SJSA1 (cell line): ENCODE data around the gene PTGIR. TPM values are rescaled to one million over a fixed set of nuclear protein-coding genes. Genes with fewer than 3 reads are reported as not detected.

Source experiments
- DNase-seq, 2 experiments: peaks; one replicate each; pipeline ENCODE4 v3.0.0-alpha.2; 2015 to 2020; ENCODE audit warnings: low spot score in 2 of 2, low read depth in 1 of 2
- H3K27ac ChIP-seq: fragments of 250-450 bp; sonication (Bioruptor Pico); 2 replicates; pipeline ENCODE4 v1.5.1; 2020; ENCODE audit warnings: mild to moderate bottlenecking, moderate library complexity
- H3K27me3 ChIP-seq: fragments of 250-450 bp; sonication (Bioruptor Pico); replicated peaks from 2 replicates; pipeline ENCODE4 v1.5.1; 2020; ENCODE audit warnings: mild to moderate bottlenecking, moderate library complexity
- H3K36me3 ChIP-seq: fragments of 250-450 bp; sonication (Bioruptor Pico); 2 replicates; pipeline ENCODE4 v1.5.1; 2020; ENCODE audit warnings: mild to moderate bottlenecking
- H3K4me1 ChIP-seq: fragments of 250-450 bp; sonication (Bioruptor Pico); replicated peaks from 2 replicates; pipeline ENCODE4 v1.6.1; 2021; ENCODE audit warnings: mild to moderate bottlenecking
- H3K4me3 ChIP-seq: fragments of 250-450 bp; sonication (Bioruptor Pico); 2 replicates; pipeline ENCODE4 v1.5.1; 2020; ENCODE audit warnings: mild to moderate bottlenecking
- H3K9me3 ChIP-seq: fragments of 250-450 bp; sonication (Bioruptor Pico); replicated peaks from 2 replicates; pipeline ENCODE4 v1.5.1; 2020; ENCODE audit warnings: mild to moderate bottlenecking
- total RNA-seq: library from RNA; depleted of rRNA; stranded (reverse); fragments of >200 nt; shearing (Covaris generic); gene quantifications from 2 replicates; pipeline ENCODE4 v1.2.3, GENCODE V29; 2014

PTGIR gene
- total RNA-seq, 1 experiment from 2014 or later, result not detected

- H3K4me3 ChIP-seq, result no peak overlapping the region
- H3K27ac ChIP-seq, result no peak overlapping the region
- peaks cover 80% of the 10 kb centered on the region for H3K36me3 ChIP-seq
- no peaks in the 10 kb centered on the region for H3K27me3 ChIP-seq
- peaks cover 19% of the 10 kb centered on the region for H3K4me1 ChIP-seq
- DNase-seq, result no peak
- H3K9me3 ChIP-seq, result no peaks in the 10 kb centered on the region
These were observed 19.5 kb downstream of the PTGIR start for GRCh38 chr19:46605356-46605821.

- no peak overlapping the region for H3K4me3 ChIP-seq
- H3K27ac ChIP-seq, result no peak overlapping the region
- 0 out of 2 replicates have a peak, but pooled peaks cover 2% of the 10 kb centered on the region for H3K9me3 ChIP-seq
- DNase-seq, result no peak
- no peaks in the 10 kb centered on the region for H3K27me3 ChIP-seq
- H3K4me1 ChIP-seq, result peaks cover 22% of the 10 kb centered on the region
- peaks cover 77% of the 10 kb centered on the region for H3K36me3 ChIP-seq
These were observed 20.0 kb downstream of the PTGIR start for GRCh38 chr19:46604781-46605355.

GRCh38 chr19:46603752-46604231, 21.1 kb downstream of the PTGIR start:
- Histone ChIP-seq H3K27ac (no peak overlapping the region), H3K4me1 (peaks cover 22% of the 10 kb centered on the region), H3K36me3 (peaks cover 66% of the 10 kb centered on the region)

GRCh38 chr19:46603195-46603637, 21.7 kb downstream of the PTGIR start:
- DNase-seq, result no peak
- Histone ChIP-seq H3K27ac (no peak overlapping the region), H3K9me3 (peaks cover 14% of the 10 kb centered on the region; the same call in 1 of the 2 replicates), H3K27me3 (no peaks in the 10 kb centered on the region), H3K36me3 (peaks cover 61% of the 10 kb centered on the region), H3K4me3 (peak overlapping the region; percentile 99), H3K4me1 (peaks cover 22% of the 10 kb centered on the region)

More at GRCh38 chr19:46603752-46604231, 21.1 kb downstream of the PTGIR start:
- peak overlapping the region; percentile 99; the same call in 1 of the 2 replicates for H3K4me3 ChIP-seq
- no peak for DNase-seq
- no peaks in the 10 kb centered on the region for H3K27me3 ChIP-seq
- H3K9me3 ChIP-seq, result peaks cover 13% of the 10 kb centered on the region; the same call in 1 of the 2 replicates

GRCh38 chr19:46602392-46603194, 22.3 kb downstream of the PTGIR start:
- H3K36me3 ChIP-seq, result peaks cover 54% of the 10 kb centered on the region
- DNase-seq, result no peak
- no peak overlapping the region for H3K27ac ChIP-seq

GRCh38 chr19:46601318-46602224, 23.3 kb downstream of the PTGIR start, which contains the start of gene CALM3:
CALM3 (plus strand) TSS chr19:46601330; CDS start chr19:46601435, 105 bp downstream.
- DNase-seq, result no peak
- Histone ChIP-seq H3K4me3 (peak within 1 kb of the TSS; percentile 99), H3K4me1 (peaks cover 22% of the 10 kb centered on the region), H3K27ac (peak within 1 kb of the TSS; percentile 100), H3K27me3 (no peaks in the 10 kb centered on the region), H3K9me3 (peaks cover 14% of the 10 kb centered on the region; the same call in 1 of the 2 replicates), H3K36me3 (peaks cover 44% of the 10 kb centered on the region)

More at GRCh38 chr19:46602392-46603194, 22.3 kb downstream of the PTGIR start:
- Histone ChIP-seq H3K27me3 (no peaks in the 10 kb centered on the region), H3K4me3 (peak overlapping the region; percentile 99), H3K9me3 (peaks cover 14% of the 10 kb centered on the region; the same call in 1 of the 2 replicates), H3K4me1 (peaks cover 22% of the 10 kb centered on the region)

GRCh38 chr19:46600384-46601317, 24.2 kb downstream of the PTGIR start:
- H3K27me3 ChIP-seq, result no peaks in the 10 kb centered on the region
- DNase-seq, result peak; percentile 96 to 100
- peaks cover 22% of the 10 kb centered on the region for H3K4me1 ChIP-seq
- H3K9me3 ChIP-seq, result peaks cover 14% of the 10 kb centered on the region; the same call in 1 of the 2 replicates
- peak overlapping the region; percentile 99 for H3K4me3 ChIP-seq
- H3K36me3 ChIP-seq, result peaks cover 35% of the 10 kb centered on the region
- H3K27ac ChIP-seq, result peak overlapping the region; percentile 100

- Histone ChIP-seq H3K4me1 (peaks cover 22% of the 10 kb centered on the region), H3K27me3 (no peaks in the 10 kb centered on the region), H3K36me3 (peaks cover 27% of the 10 kb centered on the region), H3K4me3 (peak overlapping the region; percentile 99), H3K9me3 (peaks cover 14% of the 10 kb centered on the region; the same call in 1 of the 2 replicates), H3K27ac (peak overlapping the region; percentile 100; the same call in 1 of the 2 replicates)
- DNase-seq, result no peak
These were observed 25.0 kb downstream of the PTGIR start for GRCh38 chr19:46599716-46600373.

- DNase-seq, result no peak
- Histone ChIP-seq H3K27me3 (no peaks in the 10 kb centered on the region), H3K9me3 (peaks cover 14% of the 10 kb centered on the region; the same call in 1 of the 2 replicates), H3K4me3 (no peak overlapping the region), H3K36me3 (peaks cover 20% of the 10 kb centered on the region), H3K4me1 (peaks cover 15% of the 10 kb centered on the region), H3K27ac (no peak overlapping the region)
These were observed 26.4 kb downstream of the PTGIR start for GRCh38 chr19:46598372-46598917.

- DNase-seq, result no peak
- peaks cover 14% of the 10 kb centered on the region; the same call in 1 of the 2 replicates for H3K9me3 ChIP-seq
- no peak overlapping the region for H3K27ac ChIP-seq
- H3K4me3 ChIP-seq, result no peak overlapping the region
- H3K4me1 ChIP-seq, result peaks cover 4% of the 10 kb centered on the region
- H3K27me3 ChIP-seq, result no peaks in the 10 kb centered on the region
- H3K36me3 ChIP-seq, result no peaks in the 10 kb centered on the region; the same call in 1 of the 2 replicates
These were observed 28.9 kb downstream of the PTGIR start for GRCh38 chr19:46596008-46596407.

- DNase-seq, result no peak
These were observed 33.0 kb downstream of the PTGIR start for GRCh38 chr19:46591870-46592269.

More at GRCh38 chr19:46591870-46592269, 33.0 kb downstream of the PTGIR start:
- Histone ChIP-seq H3K27me3 (no peaks in the 10 kb centered on the region), H3K4me3 (no peak overlapping the region), H3K36me3 (no peaks in the 10 kb centered on the region), H3K9me3 (no peaks in the 10 kb centered on the region), H3K27ac (no peak overlapping the region), H3K4me1 (no peaks in the 10 kb centered on the region)
